IPS DF 6.9 (cell line): ENCODE measurements around the gene FIGNL1.

Experiments
- DNase-seq: peaks from one replicate; pipeline ENCODE4 v3.0.0-alpha.2; 2013; ENCODE audit warnings: low read depth, low spot score
- H3K27ac ChIP-seq: one replicate; pipeline ENCODE4 v1.5.1; 2013; ENCODE audit warnings: low read length, control low read depth
- H3K27me3 ChIP-seq: 2 replicates; pipeline ENCODE4 v1.6.1; 2013; ENCODE audit warnings: mild to moderate bottlenecking, low read length; ENCODE audit not compliant: control insufficient read depth, insufficient read depth
- H3K36me3 ChIP-seq: 2 replicates; pipeline ENCODE4 v1.6.1; 2013; ENCODE audit warnings: low read length; ENCODE audit not compliant: control insufficient read depth, insufficient read depth
- H3K4me1 ChIP-seq: 2 replicates; pipeline ENCODE4 v1.6.1; 2013; ENCODE audit warnings: low read length; ENCODE audit not compliant: control insufficient read depth, insufficient read depth
- H3K4me3 ChIP-seq: 2 replicates; pipeline ENCODE4 v1.5.1; 2013; ENCODE audit warnings: mild to moderate bottlenecking, low read length
- H3K9me3 ChIP-seq: 2 replicates; pipeline ENCODE4 v1.6.1; 2013; ENCODE audit warnings: low read length, inconsistent platforms; ENCODE audit not compliant: control insufficient read depth, insufficient read depth
- WGBS: extraction: QIAGEN DNeasy Blood & Tissue Kit; methylation state at CpG from one replicate; pipeline ENCODE4 v1.1.7; 2013; ENCODE audit warnings: mixed read lengths, missing lambda C conversion rate; ENCODE audit not compliant: insufficient read length, insufficient coverage; 5-methylcytosine and 5-hydroxymethylcytosine counted together

FIGNL1 gene

DNA sequence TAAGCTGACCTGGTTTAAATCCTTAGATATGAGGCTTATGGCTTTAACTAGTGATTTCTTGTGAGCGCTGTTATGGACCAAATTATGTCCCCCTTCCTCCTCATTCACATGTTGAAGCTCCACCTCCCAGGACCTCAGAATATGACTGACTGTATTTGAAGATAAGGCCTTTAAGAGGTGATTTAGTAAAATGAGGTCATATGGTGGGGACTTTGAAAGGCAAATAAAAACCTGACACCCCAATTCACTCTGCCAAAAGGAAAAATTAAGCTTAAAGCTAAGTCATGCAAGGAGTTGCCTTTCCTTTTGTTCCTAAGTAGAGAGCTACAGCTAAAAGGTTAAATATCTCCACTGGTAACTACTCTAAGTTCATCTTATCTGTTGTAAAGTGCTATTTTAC lies 36.4 kb upstream of the FIGNL1 start:
- WGBS: no CpG with 5 or more reads among the region's 1 CpG
- Histone ChIP-seq H3K36me3 (no peaks in the 10 kb centered on the region), H3K9me3 (no peaks in the 10 kb centered on the region; the same call in 1 of the 2 replicates), H3K27me3 (no peaks in the 10 kb centered on the region), H3K27ac (no peak overlapping the region), H3K4me1 (no peaks in the 10 kb centered on the region), H3K4me3 (no peak overlapping the region)
- no peak for DNase-seq

DNA sequence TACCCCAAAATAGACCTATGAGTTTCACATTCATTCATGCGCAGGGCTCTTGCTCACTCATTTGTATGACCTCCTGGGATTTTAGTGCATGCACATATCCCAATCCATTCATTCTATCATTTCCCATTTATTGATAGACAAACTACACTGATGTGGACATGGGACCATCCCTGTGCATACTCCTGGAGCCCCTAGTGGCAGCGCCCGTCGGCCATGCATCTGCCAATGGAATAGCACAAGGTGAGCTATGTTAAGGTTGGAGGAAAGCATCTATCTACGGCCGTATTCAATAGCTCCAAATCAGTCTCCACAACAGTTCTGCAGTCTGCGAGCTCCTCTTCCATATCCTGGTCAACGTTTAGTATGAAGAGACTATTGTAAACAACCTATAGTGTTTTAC lies 31.7 kb upstream of the FIGNL1 start:
- no peaks in the 10 kb centered on the region for H3K9me3 ChIP-seq
- DNase-seq: no peak
- no peaks in the 10 kb centered on the region for H3K27me3 ChIP-seq
- no peaks in the 10 kb centered on the region; the same call in 1 of the 2 replicates for H3K36me3 ChIP-seq
- no peaks in the 10 kb centered on the region for H3K4me1 ChIP-seq
- no CpG with 5 or more reads among the region's 8 CpGs for WGBS
- H3K27ac ChIP-seq: no peak overlapping the region
- no peak overlapping the region for H3K4me3 ChIP-seq

DNA sequence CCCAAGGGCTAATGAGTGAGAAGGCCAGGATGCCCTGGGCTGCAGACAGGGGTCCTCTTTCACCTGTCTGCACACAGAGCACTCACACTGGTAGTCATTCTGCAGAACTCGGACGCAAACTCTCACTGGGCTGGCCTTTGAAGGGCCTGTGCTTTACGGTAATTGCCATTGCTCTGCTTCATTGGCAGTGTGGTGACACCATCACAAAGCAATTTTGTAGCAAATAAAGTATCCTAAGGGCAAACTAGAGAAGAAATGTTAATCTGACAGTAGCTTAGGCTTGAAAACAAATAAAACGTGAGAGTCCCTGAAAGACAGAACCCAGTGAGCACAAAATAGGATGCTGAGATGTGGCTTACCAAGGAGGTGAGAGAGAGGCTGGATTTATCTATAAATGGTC lies 30.6 kb upstream of the FIGNL1 start:
- no peak for DNase-seq
- Histone ChIP-seq H3K9me3 (no peaks in the 10 kb centered on the region), H3K4me1 (no peaks in the 10 kb centered on the region), H3K36me3 (no peaks in the 10 kb centered on the region; the same call in 1 of the 2 replicates), H3K27ac (no peak overlapping the region), H3K27me3 (no peaks in the 10 kb centered on the region), H3K4me3 (no peak overlapping the region)
- no CpG with 5 or more reads among the region's 4 CpGs for WGBS

DNA sequence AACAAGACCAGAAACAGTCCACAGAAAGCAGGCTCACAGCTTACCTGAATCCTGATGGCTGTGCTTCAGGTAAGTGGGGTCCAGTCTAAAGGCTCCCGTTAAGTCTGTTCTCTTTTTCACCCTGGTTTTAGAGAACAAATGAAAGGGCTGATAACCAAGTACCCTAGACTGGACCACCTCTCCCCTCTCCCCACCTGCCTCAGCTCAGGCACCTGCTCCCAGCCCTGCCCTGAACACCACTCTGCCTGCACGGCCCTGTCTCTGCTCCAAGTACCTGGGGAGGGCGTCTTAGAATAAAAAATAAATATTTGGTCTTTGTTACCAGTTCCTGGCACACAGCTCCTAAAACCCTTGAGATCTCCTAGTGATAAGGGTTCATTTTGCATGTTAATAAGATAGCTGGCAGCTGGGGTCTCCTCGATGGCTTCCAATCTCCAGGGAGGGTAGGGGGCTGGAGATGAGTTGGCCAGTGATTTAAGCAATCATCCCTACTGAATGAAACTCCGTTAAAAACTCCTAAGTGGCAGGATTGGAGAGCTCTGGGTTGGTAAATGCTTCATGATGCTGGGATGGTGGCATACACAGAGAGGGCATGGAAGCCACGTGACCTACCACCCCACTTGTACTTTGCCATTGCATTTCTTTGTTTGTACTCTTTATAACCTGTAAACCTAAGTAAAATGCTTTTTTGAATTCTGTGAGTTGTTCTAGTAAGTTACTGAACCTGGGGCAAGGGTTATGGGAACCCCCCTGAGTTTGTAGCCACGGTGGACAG lies 29.8 kb upstream of the FIGNL1 start:
- Histone ChIP-seq H3K4me3 (no peak overlapping the region), H3K4me1 (no peaks in the 10 kb centered on the region), H3K27ac (no peak overlapping the region), H3K36me3 (no peaks in the 10 kb centered on the region; the same call in 1 of the 2 replicates), H3K27me3 (no peaks in the 10 kb centered on the region), H3K9me3 (no peaks in the 10 kb centered on the region)
- no peak for DNase-seq
- no CpG with 5 or more reads among the region's 7 CpGs for WGBS

- WGBS: no CpG with 5 or more reads among the region's 6 CpGs
- H3K4me1 ChIP-seq: no peaks in the 10 kb centered on the region
Measured at GRCh38 chr7:50477640-50478039, 27.5 kb upstream of the FIGNL1 start.

DNA sequence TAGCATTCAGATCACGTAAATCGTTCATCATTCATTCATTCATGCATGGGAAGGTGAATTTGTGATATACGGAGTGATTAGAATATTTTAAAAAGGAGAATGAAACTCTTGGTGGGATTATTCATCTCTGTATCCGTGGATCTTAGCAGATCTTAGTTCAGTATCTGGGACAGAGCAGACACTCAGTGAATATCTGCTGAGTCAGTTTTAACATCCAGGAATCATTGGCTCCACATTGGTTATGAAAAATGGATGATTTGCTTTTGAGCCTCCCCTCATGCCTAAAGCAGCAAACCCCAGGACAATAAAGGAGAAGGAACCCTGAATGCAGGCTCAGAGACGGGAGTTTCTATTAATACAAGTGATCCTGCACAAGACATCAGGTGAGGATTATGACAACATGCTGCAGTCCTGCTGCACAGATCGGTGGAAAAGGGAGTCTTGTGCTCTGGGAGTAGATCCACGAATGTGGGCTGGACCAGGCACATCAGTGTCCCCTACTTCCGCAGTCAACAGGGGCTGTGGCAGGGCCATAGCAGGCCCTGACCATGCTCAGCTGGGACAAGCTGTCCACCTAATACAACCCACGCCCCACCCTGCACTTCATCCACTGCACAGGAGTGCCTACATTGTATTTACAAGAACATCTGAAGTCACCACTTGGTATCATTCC lies 26.9 kb upstream of the FIGNL1 start:
- Histone ChIP-seq H3K36me3 (no peaks in the 10 kb centered on the region; the same call in 1 of the 2 replicates), H3K9me3 (no peaks in the 10 kb centered on the region), H3K27me3 (no peaks in the 10 kb centered on the region), H3K4me3 (no peak overlapping the region), H3K4me1 (no peaks in the 10 kb centered on the region), H3K27ac (no peak overlapping the region)
- WGBS: 100% methylated on average over 2 of the region's 9 CpGs
- DNase-seq: no peak

More at GRCh38 chr7:50477640-50478039, 27.5 kb upstream of the FIGNL1 start:
- DNase-seq: no peak
- Histone ChIP-seq H3K27ac (no peak overlapping the region), H3K9me3 (no peaks in the 10 kb centered on the region), H3K36me3 (no peaks in the 10 kb centered on the region; the same call in 1 of the 2 replicates), H3K4me3 (no peak overlapping the region), H3K27me3 (no peaks in the 10 kb centered on the region)

GRCh38 chr7:50475340-50475739 lies 25.2 kb upstream of the FIGNL1 start:
- H3K27ac ChIP-seq: no peak overlapping the region
- H3K9me3 ChIP-seq: no peaks in the 10 kb centered on the region
- H3K4me1 ChIP-seq: no peaks in the 10 kb centered on the region
- no peak for DNase-seq
- WGBS: no CpG with 5 or more reads among the region's 4 CpGs
- H3K27me3 ChIP-seq: no peaks in the 10 kb centered on the region
- H3K36me3 ChIP-seq: no peaks in the 10 kb centered on the region; the same call in 1 of the 2 replicates
- H3K4me3 ChIP-seq: no peak overlapping the region

GRCh38 chr7:50474382-50475160 lies 24.4 kb upstream of the FIGNL1 start:
- no peaks in the 10 kb centered on the region for H3K4me1 ChIP-seq
- no peak overlapping the region for H3K4me3 ChIP-seq
- WGBS: no CpG with 5 or more reads among the region's 8 CpGs

DNA sequence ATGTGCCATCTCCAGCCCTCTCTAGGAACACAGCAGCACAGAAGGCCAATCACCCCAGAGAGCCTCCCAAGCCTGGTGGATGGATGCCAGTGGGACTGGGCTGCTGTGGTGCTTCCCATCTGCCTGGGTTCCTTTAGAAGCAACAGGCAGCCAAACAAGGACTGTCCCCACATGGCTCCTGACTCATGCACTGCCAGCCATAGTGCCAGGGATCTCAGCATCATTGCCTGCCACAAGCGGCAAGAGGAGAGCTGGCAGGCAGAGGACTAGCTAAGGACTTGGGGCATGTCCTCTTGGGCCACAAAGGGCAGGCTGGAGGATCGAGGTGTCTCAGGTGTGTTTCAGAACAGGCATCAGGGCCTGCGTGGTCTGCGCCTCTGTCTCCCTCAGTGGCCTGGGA lies 23.4 kb upstream of the FIGNL1 start:
- WGBS: no CpG with 5 or more reads among the region's 4 CpGs
- Histone ChIP-seq H3K27me3 (no peaks in the 10 kb centered on the region), H3K4me3 (no peak overlapping the region), H3K9me3 (no peaks in the 10 kb centered on the region), H3K27ac (no peak overlapping the region), H3K4me1 (no peaks in the 10 kb centered on the region), H3K36me3 (no peaks in the 10 kb centered on the region)
- DNase-seq: no peak

More at GRCh38 chr7:50474382-50475160, 24.4 kb upstream of the FIGNL1 start:
- no peak overlapping the region for H3K27ac ChIP-seq
- no peaks in the 10 kb centered on the region for H3K27me3 ChIP-seq
- H3K9me3 ChIP-seq: no peaks in the 10 kb centered on the region
- H3K36me3 ChIP-seq: no peaks in the 10 kb centered on the region; the same call in 1 of the 2 replicates
- no peak for DNase-seq

DNA sequence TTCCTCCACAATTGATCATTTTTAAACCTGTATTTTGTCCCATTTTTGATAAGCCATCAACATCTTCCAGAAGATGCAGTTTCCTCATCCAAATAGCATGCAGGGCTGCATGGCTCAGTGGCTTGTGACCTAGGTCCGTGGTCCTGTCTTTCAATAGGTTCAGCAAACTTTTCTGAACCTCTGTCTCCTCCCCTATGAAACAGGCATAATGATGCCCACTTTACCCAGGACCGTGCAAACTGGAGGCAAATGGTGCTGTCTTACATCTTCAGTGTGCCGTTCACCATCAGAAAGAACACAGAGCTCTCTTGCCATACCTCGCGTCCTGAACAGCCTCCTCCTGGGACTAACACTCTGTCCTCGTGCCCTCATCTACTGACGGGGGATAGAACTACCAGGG lies 22.3 kb upstream of the FIGNL1 start:
- Histone ChIP-seq H3K27me3 (no peaks in the 10 kb centered on the region), H3K4me1 (no peaks in the 10 kb centered on the region), H3K36me3 (no peaks in the 10 kb centered on the region), H3K9me3 (no peaks in the 10 kb centered on the region), H3K4me3 (no peak overlapping the region), H3K27ac (no peak overlapping the region)
- no CpG with 5 or more reads among the region's 7 CpGs for WGBS
- DNase-seq: no peak
